Measurements from ENCODE around the gene PDSS2.

GRCh38 chr6:107259951-107260350 lies 199.4 kb downstream of the PDSS2 start:
- TF ChIP-seq EZH2 (IDR thresholded peaks at IDR 0.05; ENCODE audit: low read length) (no peak), CTCF (optimal IDR thresholded peaks at IDR 0.05 in 1 of 3, IDR thresholded peaks at IDR 0.05 in 1 of 3, conservative IDR thresholded peaks at IDR 0.05 in 1 of 3; ENCODE audit: extremely low read depth in 1 of 3, insufficient read depth in 2 of 3, low read length in 3 of 3) (no peak)

Measured in keratinocyte (primary cell).